ENCODE data around the gene NUP188.

DNA sequence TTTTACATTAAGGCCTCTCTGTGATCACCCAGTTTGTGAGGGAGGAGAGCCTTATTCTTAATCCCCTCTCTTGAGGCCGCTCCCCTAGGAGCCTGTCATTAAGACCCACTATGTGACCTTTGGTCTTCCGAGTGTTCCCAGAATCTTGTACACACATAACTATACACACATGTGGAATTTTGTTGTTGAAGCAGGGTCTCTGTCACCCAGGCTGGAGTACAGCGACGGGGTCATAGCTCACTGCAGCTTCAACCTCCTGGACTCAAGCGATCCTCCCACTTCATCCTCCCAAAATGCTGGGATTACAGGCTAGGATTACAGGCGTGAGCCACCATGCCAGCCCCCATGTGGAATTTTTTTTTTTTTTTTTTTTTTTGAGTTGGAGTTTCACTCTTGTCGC lies 41.5 kb upstream of the NUP188 start:
- TF ChIP-seq L3MBTL2 (conservative IDR thresholded peaks at IDR 0.05) (no peak), ARNT (IDR thresholded peaks at IDR 0.05) (no peak), FOXM1 (IDR thresholded peaks at IDR 0.05; ENCODE audit: borderline replicate concordance) (no peak), NFRKB (IDR thresholded peaks at IDR 0.05) (no peak), HDGF (IDR thresholded peaks at IDR 0.05; ENCODE audit: borderline replicate concordance) (no peak), SP1 (IDR thresholded peaks at IDR 0.05) (no peak)

All from HEK293T (cell line).